Measurements from ENCODE around the gene RABEP2. TPM values are rescaled to one million over a fixed set of nuclear protein-coding genes. Genes with fewer than 3 reads are reported as not detected.
"Not testable (repeated sequence)": the region's sequence is repeated elsewhere in the genome, so short reads cannot be mapped to it uniquely, and the experiment has no call there.

RABEP2 gene
- polyA plus RNA-seq, 6 donors from 2014 or later = 6.9 to 40.4 (median 21.2) TPM

DNA sequence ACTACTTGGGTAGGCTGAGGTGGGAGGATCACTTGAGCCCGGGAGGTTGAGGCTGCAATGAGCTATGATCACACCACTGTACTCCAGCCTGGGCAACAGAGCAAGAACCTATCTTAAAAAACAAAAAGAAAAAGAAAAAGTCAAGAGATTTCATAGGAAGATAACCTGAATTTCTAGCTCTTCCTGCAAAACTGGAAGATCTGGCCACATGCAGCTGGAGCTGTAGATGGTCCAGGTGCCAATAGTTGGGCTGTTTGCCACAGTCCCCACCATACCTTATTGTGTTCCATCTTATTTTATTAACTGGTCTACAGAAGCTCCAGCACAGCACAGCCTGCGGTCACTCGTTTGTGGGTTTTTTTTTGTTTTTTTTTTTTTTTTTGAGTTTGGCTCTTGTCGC lies 31.7 kb downstream of the RABEP2 start:
- no peak for DNase-seq
- H3K9me3 Mint-ChIP-seq = no peaks in the 10 kb centered on the region
- H3K27me3 Mint-ChIP-seq = no peaks in the 10 kb centered on the region
- H3K4me3 Mint-ChIP-seq = no peak overlapping the region
- no peak for ATAC-seq (ENCODE audit: low read depth in 2 of 2)
- H3K4me1 Mint-ChIP-seq = peaks cover 0 to 5% (median 3%) of the 10 kb centered on the region in 3 donors
- no peaks in the 10 kb centered on the region for H3K36me3 Mint-ChIP-seq
- no peak overlapping the region for H3K27ac Mint-ChIP-seq

DNA sequence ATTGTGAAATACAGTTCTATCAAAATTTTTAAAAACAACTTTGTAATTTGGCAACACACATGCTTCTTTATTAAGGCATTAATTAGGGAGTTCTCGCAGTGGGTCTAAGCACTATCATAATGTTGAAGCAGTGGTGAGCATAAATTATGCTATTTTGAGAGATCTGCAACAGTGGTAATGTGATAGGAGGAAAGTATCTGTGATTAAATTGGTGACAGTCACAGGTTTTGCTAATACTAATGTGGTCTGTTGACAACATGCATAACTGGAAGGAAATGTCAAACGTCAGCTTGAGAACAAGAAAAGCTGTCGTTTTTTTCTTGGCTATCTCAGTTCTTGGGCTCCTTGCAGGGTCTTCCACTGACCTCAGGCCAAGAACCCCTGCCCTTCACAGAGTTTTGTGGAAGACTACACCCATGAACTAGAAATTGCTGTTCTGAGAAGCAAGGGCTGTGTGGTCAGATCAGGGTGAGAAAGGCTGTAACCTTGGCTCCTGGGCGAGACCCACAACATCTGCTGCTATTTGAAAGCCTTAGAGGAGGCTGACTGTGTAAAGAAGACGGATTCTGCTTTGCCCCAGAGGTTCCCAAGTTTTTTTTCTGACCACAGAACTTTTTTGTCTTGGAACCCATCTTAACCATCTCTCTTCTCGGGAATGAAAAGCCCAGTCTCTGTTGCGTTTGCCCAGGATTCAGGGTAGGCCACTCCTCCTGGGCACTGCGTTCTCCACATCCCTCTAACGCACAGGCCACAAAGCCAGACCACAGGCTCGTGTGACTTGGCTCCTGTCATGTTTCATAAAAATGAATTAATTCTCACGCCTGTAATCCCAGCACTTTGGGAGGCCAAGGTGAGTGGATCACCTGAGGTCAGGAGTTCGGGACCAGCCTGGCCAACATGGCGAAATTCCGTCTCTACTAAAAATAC lies 32.8 kb downstream of the RABEP2 start:
- Mint-ChIP-seq H3K27me3 (no peaks in the 10 kb centered on the region), H3K4me3 (no peak overlapping the region), H3K36me3 (no peaks in the 10 kb centered on the region), H3K27ac (no peak overlapping the region), H3K4me1 (peaks cover 0 to 5% (median 3%) of the 10 kb centered on the region in 3 donors), H3K9me3 (no peaks in the 10 kb centered on the region)
- DNase-seq (no peak), ATAC-seq (ENCODE audit: low read depth in 2 of 2) (no peak)

DNA sequence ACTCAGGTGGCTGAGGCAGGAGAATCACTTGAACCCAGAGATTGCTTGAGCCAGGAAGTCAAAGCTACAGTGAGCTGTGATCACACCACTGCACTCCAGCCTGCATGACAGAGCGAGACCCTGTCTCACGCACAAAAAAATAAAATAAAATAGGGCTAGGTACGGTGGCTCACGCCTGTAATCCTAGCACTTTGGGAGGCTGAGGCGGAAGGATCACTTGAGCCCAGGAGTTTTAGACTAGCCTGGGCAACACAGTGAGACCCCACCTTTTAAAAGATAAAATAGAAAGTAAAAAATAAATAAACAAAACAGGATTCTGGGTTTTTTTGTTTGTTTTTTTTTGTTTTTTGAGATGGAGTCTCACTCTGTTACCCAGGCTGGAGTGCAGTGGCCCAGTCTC lies 34.7 kb downstream of the RABEP2 start:
- not testable (repeated sequence) for H3K27ac Mint-ChIP-seq; H3K4me1 Mint-ChIP-seq; DNase-seq; H3K36me3 Mint-ChIP-seq; H3K27me3 Mint-ChIP-seq; ATAC-seq (ENCODE audit: low read depth in 2 of 2); H3K9me3 Mint-ChIP-seq
- H3K4me3 Mint-ChIP-seq = peak overlapping the region in 1 of 8 donors; percentile 33

DNA sequence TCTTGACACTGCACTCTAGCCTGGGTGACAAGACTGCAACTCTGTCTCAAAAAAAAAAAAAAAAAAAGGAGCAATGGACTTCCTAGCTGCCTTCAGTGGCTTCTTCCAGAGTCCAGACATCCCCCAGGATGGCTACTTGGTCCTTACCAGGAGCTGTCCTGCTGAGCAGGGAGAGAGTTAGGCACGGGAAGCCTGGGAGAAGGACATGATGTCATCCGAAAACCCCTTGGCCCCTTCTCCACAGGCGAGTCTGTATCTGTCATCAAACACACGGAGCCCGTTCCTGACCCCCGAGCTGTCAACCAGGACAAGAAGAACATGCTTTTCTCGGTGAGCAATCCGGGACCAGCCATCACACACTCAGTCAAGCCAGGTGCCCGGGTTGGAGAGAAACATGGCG lies 38.1 kb downstream of the RABEP2 start:
- DNase-seq = no peak
- no peaks in the 10 kb centered on the region for H3K36me3 Mint-ChIP-seq
- peak overlapping the region in 1 of 6 donors; percentile 61 for H3K27ac Mint-ChIP-seq
- no peak for ATAC-seq (ENCODE audit: low read depth in 2 of 2)
- no peaks in the 10 kb centered on the region for H3K9me3 Mint-ChIP-seq
- no peaks in the 10 kb centered on the region for H3K27me3 Mint-ChIP-seq
- H3K4me1 Mint-ChIP-seq = peaks cover 0 to 6% (median 5%) of the 10 kb centered on the region in 3 donors
- no peak overlapping the region for H3K4me3 Mint-ChIP-seq

GRCh38 chr16:28884045-28884444 lies 41.0 kb downstream of the RABEP2 start:
- peaks cover 11 to 20% (median 17%) of the 10 kb centered on the region in 3 donors for H3K4me1 Mint-ChIP-seq
- DNase-seq = no peak
- peaks cover 5 to 10% (median 9%) of the 10 kb centered on the region in 3 donors for H3K27me3 Mint-ChIP-seq
- peak overlapping the region in 2 of 6 donors; percentile 13 to 19 for H3K27ac Mint-ChIP-seq
- ATAC-seq (ENCODE audit: low read depth in 2 of 2) = no peak
- no peaks in the 10 kb centered on the region for H3K36me3 Mint-ChIP-seq
- no peaks in the 10 kb centered on the region for H3K9me3 Mint-ChIP-seq
- H3K4me3 Mint-ChIP-seq = no peak overlapping the region

DNA sequence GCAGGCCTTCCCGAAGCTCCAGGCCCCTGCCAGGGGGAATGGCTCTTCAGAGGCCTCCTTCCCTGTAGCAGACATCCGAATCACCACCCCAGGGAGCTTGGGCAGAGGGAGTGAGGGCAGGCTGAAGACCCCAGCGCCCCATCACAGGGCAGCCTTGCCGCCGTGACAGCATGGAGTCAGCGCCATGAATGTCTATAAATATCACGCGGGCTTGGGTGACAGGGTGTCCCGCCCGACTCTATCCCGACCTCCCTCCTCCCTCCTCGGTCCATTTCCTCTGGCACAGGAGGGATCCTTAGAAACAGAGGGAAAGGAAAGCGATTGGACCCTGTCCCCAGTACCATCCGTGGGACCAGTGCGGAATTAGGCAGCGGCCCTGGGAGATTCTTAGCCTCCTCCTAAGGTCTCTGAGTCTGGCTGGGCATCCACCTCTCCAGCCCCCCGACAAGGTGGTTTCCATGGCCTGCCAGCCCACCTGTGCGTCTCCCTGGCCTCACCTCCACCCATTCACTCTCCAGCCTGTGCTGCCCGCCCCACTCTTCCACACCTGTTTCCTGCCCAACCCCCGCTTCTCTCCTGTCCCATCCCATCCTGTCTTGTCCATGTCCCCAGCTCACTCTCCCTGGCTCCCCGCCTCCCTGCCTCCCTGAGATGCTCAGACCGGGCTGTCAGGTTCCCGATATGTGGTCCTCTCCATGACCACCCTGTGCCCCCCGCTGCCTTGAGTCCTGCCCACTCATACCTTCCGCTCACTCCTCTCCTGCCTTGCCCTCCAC lies 41.6 kb downstream of the RABEP2 start:
- no peak for ATAC-seq (ENCODE audit: low read depth in 2 of 2)
- Mint-ChIP-seq H3K27me3 (peaks cover 5 to 10% (median 9%) of the 10 kb centered on the region in 3 donors), H3K36me3 (no peaks in the 10 kb centered on the region), H3K27ac (peak overlapping the region in 1 of 6 donors; percentile 19), H3K4me1 (peaks cover 15 to 23% (median 20%) of the 10 kb centered on the region in 3 donors), H3K9me3 (no peaks in the 10 kb centered on the region), H3K4me3 (peak overlapping the region in 1 of 8 donors; percentile 80)
- no peak for DNase-seq

- peaks cover 15 to 26% (median 24%) of the 10 kb centered on the region in 3 donors for H3K4me1 Mint-ChIP-seq
- no peak overlapping the region for H3K27ac Mint-ChIP-seq
- DNase-seq = no peak
- peaks cover 5 to 10% (median 9%) of the 10 kb centered on the region in 3 donors for H3K27me3 Mint-ChIP-seq
- no peak overlapping the region for H3K4me3 Mint-ChIP-seq
- no peak for ATAC-seq (ENCODE audit: low read depth in 2 of 2)
- no peaks in the 10 kb centered on the region for H3K36me3 Mint-ChIP-seq
- H3K9me3 Mint-ChIP-seq = no peaks in the 10 kb centered on the region
Measured at GRCh38 chr16:28882551-28883160, 42.4 kb downstream of the RABEP2 start.

DNA sequence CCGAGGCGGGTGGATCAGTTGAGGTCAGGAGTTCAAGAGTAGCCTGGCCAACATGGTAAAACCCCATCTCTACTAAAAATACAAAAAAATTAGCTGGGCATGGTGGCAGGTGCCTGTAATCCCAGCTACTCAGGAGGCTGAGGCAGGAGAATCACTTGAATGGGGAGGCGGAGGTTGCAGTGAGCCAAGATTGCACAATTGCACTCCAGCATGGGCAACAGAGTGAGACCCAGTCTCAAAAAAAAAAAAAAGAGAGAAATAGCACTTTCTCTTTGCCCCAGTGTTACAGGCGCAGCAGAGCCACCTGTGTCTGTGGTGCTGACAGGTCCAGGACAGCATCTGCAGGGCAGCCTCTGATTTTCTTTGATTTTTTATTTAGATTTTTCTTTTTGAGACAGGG lies 43.5 kb downstream of the RABEP2 start:
- peaks cover 17 to 26% (median 24%) of the 10 kb centered on the region in 3 donors for H3K4me1 Mint-ChIP-seq
- not testable (repeated sequence) for H3K27ac Mint-ChIP-seq

GRCh38 chr16:28880955-28881354 lies 44.1 kb downstream of the RABEP2 start:
- no peak for ATAC-seq (ENCODE audit: low read depth in 2 of 2)
- H3K36me3 Mint-ChIP-seq = no peaks in the 10 kb centered on the region
- peaks cover 5 to 10% (median 9%) of the 10 kb centered on the region in 3 donors for H3K27me3 Mint-ChIP-seq
- H3K9me3 Mint-ChIP-seq = no peaks in the 10 kb centered on the region
- DNase-seq = no peak
- peaks cover 17 to 26% (median 24%) of the 10 kb centered on the region in 3 donors for H3K4me1 Mint-ChIP-seq
- peak overlapping the region in 2 of 6 donors; percentile 34 to 75 for H3K27ac Mint-ChIP-seq
- H3K4me3 Mint-ChIP-seq = peak overlapping the region; percentile 75 to 94 (median 88)

More for the DNA sequence above, 43.5 kb downstream of the RABEP2 start:
- not testable (repeated sequence) for H3K27me3 Mint-ChIP-seq; H3K9me3 Mint-ChIP-seq; ATAC-seq (ENCODE audit: low read depth in 2 of 2); DNase-seq; H3K36me3 Mint-ChIP-seq
- peak overlapping the region in 7 of 8 donors; percentile 69 to 94 (median 86) for H3K4me3 Mint-ChIP-seq

GRCh38 chr16:28880589-28880915 lies 44.5 kb downstream of the RABEP2 start:
- H3K36me3 Mint-ChIP-seq = no peaks in the 10 kb centered on the region
- peak overlapping the region in 1 of 6 donors; percentile 34 for H3K27ac Mint-ChIP-seq
- H3K4me3 Mint-ChIP-seq = peak overlapping the region; percentile 75 to 94 (median 88)
- H3K9me3 Mint-ChIP-seq = no peaks in the 10 kb centered on the region
- DNase-seq (no peak), ATAC-seq (ENCODE audit: low read depth in 2 of 2) (no peak)
- H3K4me1 Mint-ChIP-seq = peaks cover 17 to 29% (median 24%) of the 10 kb centered on the region in 3 donors
- peaks cover 5 to 10% (median 9%) of the 10 kb centered on the region in 3 donors for H3K27me3 Mint-ChIP-seq

DNA sequence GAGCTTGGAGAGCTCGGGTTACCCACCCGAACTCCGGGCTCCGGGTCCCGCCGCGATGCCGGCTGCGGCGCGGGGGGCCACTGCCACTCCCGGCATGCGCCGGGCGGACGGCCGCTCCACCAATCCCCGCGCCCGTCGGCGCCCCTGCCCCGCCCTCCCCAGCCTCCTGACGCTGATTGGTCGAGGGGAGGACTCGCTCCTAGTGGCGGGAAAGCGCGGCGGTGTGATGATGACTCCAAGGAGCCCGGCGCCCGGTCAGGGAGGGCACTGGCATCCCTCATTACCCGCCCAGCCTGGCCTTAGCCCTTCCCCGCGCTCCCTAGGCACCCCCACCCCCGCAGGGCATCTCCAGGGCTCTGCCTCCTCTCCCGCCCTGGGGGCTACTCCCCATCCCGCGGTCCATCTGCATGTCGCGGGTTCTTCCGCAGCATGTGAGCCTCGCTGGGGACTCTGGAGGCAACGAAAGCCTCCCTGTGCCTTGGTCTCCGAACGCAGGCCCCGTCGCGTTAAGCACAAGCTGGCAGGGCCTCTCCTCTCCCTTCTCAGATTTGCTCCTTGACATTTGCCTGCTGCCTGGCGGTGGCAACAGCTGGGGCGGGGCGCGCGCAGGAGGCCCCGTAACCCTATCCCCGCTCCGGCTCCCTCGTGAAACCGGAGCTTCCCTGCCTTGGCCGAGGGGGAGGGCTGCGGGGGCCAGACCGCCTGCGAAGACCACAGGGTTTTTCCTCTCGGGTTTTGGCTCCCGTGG lies 45.0 kb downstream of the RABEP2 start:
- Mint-ChIP-seq H3K4me1 (peaks cover 17 to 34% (median 24%) of the 10 kb centered on the region in 3 donors), H3K27ac (peak overlapping the region in 2 of 6 donors; percentile 60 to 62), H3K36me3 (no peaks in the 10 kb centered on the region), H3K27me3 (peaks cover 5 to 10% (median 9%) of the 10 kb centered on the region in 3 donors), H3K4me3 (peak overlapping the region; percentile 75 to 94 (median 90)), H3K9me3 (no peaks in the 10 kb centered on the region)
- peak; percentile 98 to 99 for ATAC-seq (ENCODE audit: low read depth in 2 of 2)
- peak; percentile 74 for DNase-seq

DNA sequence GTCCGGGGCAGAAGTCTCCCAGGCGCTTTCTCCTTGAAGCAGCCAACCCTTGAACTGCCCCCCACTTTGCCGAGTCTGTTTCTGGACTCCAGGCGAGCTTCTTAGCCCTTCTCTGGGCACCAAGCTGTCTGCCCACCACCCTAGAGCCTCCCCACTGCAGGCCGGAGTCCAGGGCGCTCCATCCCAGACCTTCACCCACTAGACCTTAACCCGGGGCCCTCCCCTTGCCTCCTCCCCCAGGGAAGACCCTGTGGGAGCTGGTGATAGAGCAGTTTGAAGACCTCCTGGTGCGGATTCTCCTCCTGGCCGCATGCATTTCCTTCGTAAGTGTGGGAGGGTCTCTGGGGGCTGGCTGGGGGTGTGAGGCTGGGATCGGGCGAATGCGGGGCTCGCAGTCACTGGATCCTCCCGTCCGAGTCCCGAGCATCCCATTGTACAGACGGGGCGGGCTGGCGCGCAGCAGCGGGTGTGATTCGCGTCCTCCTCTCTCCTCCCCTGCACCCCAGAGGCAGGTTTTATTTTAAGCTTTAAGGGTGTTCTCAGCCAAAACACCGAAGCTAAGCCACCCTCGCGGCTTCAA lies 45.7 kb downstream of the RABEP2 start:
- H3K4me1 Mint-ChIP-seq = peaks cover 17 to 35% (median 24%) of the 10 kb centered on the region in 3 donors
- H3K27me3 Mint-ChIP-seq = peaks cover 5 to 10% (median 9%) of the 10 kb centered on the region in 3 donors
- no peaks in the 10 kb centered on the region for H3K9me3 Mint-ChIP-seq
- peak overlapping the region in 4 of 6 donors; percentile 53 to 88 (median 67) for H3K27ac Mint-ChIP-seq
- peak; percentile 39 to 40 for ATAC-seq (ENCODE audit: low read depth in 2 of 2)
- peak overlapping the region; percentile 75 to 94 (median 90) for H3K4me3 Mint-ChIP-seq
- no peak for DNase-seq
- H3K36me3 Mint-ChIP-seq = no peaks in the 10 kb centered on the region

Data from naive B cell (primary cell).